Endodermal cell (in vitro differentiated cells): ENCODE data around the gene CDKN2A. TPM values are rescaled to one million over a fixed set of nuclear protein-coding genes. Genes with fewer than 3 reads are reported as not detected.

ENCODE experiments used
- DNase-seq: peaks from one replicate; pipeline ENCODE4 v3.0.0-alpha.2; 2017
- H3K27ac ChIP-seq: 2 replicates; pipeline ENCODE4 v1.5.1; 2013; ENCODE audit warnings: mild to moderate bottlenecking, low read depth, low read length, moderate library complexity
- H3K27me3 ChIP-seq: 2 replicates; pipeline ENCODE4 v1.6.1; 2013; ENCODE audit warnings: mild to moderate bottlenecking, low read length, moderate library complexity; ENCODE audit not compliant: insufficient read depth, control insufficient read depth, poor library complexity, severe bottlenecking
- H3K36me3 ChIP-seq: 2 replicates; pipeline ENCODE4 v1.7.0; 2013; ENCODE audit warnings: mild to moderate bottlenecking, low read length, moderate library complexity; ENCODE audit not compliant: control insufficient read depth, insufficient read depth
- H3K4me1 ChIP-seq: one replicate; pipeline ENCODE4 v1.7.0; 2013; ENCODE audit warnings: low read length; ENCODE audit not compliant: control insufficient read depth, insufficient read depth
- H3K4me3 ChIP-seq: 2 replicates; pipeline ENCODE4 v1.5.1; 2013; ENCODE audit warnings: mild to moderate bottlenecking, low read length, moderate library complexity
- H3K9ac ChIP-seq: 2 replicates; pipeline ENCODE4 v1.6.1; 2013; ENCODE audit warnings: mild to moderate bottlenecking, low read length, moderate library complexity; ENCODE audit not compliant: poor library complexity, severe bottlenecking; ENCODE audit errors: extremely low read depth
- H3K9me3 ChIP-seq: 2 replicates; pipeline ENCODE4 v1.6.1; 2013; ENCODE audit warnings: mild to moderate bottlenecking, low read length, moderate library complexity; ENCODE audit not compliant: control insufficient read depth
- H3K27ac Mint-ChIP-seq: 2 replicates; pipeline ENCODE4 v1.8.0; 2020; ENCODE audit warnings: mixed read lengths
- H3K27me3 Mint-ChIP-seq: 2 replicates; pipeline ENCODE4 v1.8.0; 2021; ENCODE audit warnings: mild to moderate bottlenecking, mixed read lengths; ENCODE audit not compliant: insufficient read depth
- H3K36me3 Mint-ChIP-seq: 2 replicates; pipeline ENCODE4 v1.8.0; 2020; ENCODE audit warnings: low read depth, mixed read lengths
- H3K4me1 Mint-ChIP-seq: 2 replicates; pipeline ENCODE4 v1.8.0; 2020; ENCODE audit warnings: mixed read lengths
- H3K4me3 Mint-ChIP-seq: 2 replicates; pipeline ENCODE4 v1.8.0; 2020; ENCODE audit warnings: mild to moderate bottlenecking, moderate library complexity, mixed read lengths
- H3K9me3 Mint-ChIP-seq: 2 replicates; pipeline ENCODE4 v1.8.0; 2020; ENCODE audit warnings: mild to moderate bottlenecking, mixed read lengths
- CTCF ChIP-seq: fragments of 200-600 bp; sonication (generic); conservative IDR thresholded peaks from 2 replicates; pipeline ENCODE4 v1.5.0; 2021; ENCODE audit warnings: antibody characterized with exemption, mild to moderate bottlenecking
- WGBS, 2 experiments: methylation state at CpG; one replicate each; pipeline versions ENCODE4 v1.1.5 to v1.1.7; 2013; ENCODE audit warnings: missing lambda C conversion rate in 2 of 2, mixed read lengths in 1 of 2; ENCODE audit not compliant: insufficient coverage in 1 of 2, insufficient read length in 1 of 2; 5-methylcytosine and 5-hydroxymethylcytosine counted together
- total RNA-seq, 2 donors: library from RNA; stranded (reverse); fragmentation: NEBNext Ultra II Directional in 1 of 2; extraction: Animal tissue kit (Norgen Biotek cat#: 25700) in 1 of 2; gene quantifications; 2 replicates in 1 of 2; 3 replicates in 1 of 2; pipeline ENCODE4 v1.2.1, GENCODE V29; 2021

CDKN2A gene
- total RNA-seq, 2 donors from 2014 or later = 1.9 to 6.7 TPM

- Histone ChIP-seq H3K27ac (no peak overlapping the region), H3K27me3 (no peaks in the 10 kb centered on the region), H3K9ac (no peak overlapping the region), H3K4me1 (no peaks in the 10 kb centered on the region), H3K4me3 (no peak overlapping the region), H3K36me3 (no peaks in the 10 kb centered on the region), H3K9me3 (no peaks in the 10 kb centered on the region)
- no peak overlapping the region for H3K27ac Mint-ChIP-seq
- no peak for TF ChIP-seq CTCF
- H3K36me3 Mint-ChIP-seq = no peaks in the 10 kb centered on the region
- 68 to 80% methylated on average over 3 to 4 of the region's 4 CpGs for WGBS, 2 experiments
- H3K4me3 Mint-ChIP-seq = no peak overlapping the region
- no peak for DNase-seq
- H3K4me1 Mint-ChIP-seq = peaks cover 4% of the 10 kb centered on the region
- H3K27me3 Mint-ChIP-seq = peaks cover 3% of the 10 kb centered on the region
- H3K9me3 Mint-ChIP-seq = no peaks in the 10 kb centered on the region
These were observed 35.0 kb upstream of the CDKN2A start for GRCh38 chr9:22029231-22029630.

- Mint-ChIP-seq H3K27me3 (peaks cover 10% of the 10 kb centered on the region), H3K4me1 (peaks cover 4% of the 10 kb centered on the region), H3K36me3 (no peaks in the 10 kb centered on the region), H3K27ac (no peak overlapping the region), H3K4me3 (no peak overlapping the region), H3K9me3 (no peaks in the 10 kb centered on the region)
- H3K9me3 ChIP-seq = no peaks in the 10 kb centered on the region
- no peak for TF ChIP-seq CTCF
- no peaks in the 10 kb centered on the region for H3K4me1 ChIP-seq
- no peak overlapping the region for H3K4me3 ChIP-seq
- no peaks in the 10 kb centered on the region for H3K36me3 ChIP-seq
- H3K9ac ChIP-seq = no peak overlapping the region
- H3K27me3 ChIP-seq = no peaks in the 10 kb centered on the region
- no peak overlapping the region for H3K27ac ChIP-seq
- DNase-seq = no peak
These were observed 34.2 kb upstream of the CDKN2A start for GRCh38 chr9:22028394-22028793.

GRCh38 chr9:22026696-22027095 lies 32.5 kb upstream of the CDKN2A start:
- H3K4me3 ChIP-seq = no peak overlapping the region
- no peak for DNase-seq

More at GRCh38 chr9:22026696-22027095, 32.5 kb upstream of the CDKN2A start:
- peaks cover 9% of the 10 kb centered on the region for H3K9me3 ChIP-seq
- peaks cover 3% of the 10 kb centered on the region for H3K4me1 ChIP-seq
- 81 to 83% methylated on average over 4 to 6 of the region's 6 CpGs for WGBS, 2 experiments
- H3K36me3 ChIP-seq = no peaks in the 10 kb centered on the region
- H3K27me3 ChIP-seq = no peaks in the 10 kb centered on the region
- no peak for TF ChIP-seq CTCF
- Mint-ChIP-seq H3K36me3 (no peaks in the 10 kb centered on the region), H3K27ac (no peak overlapping the region), H3K27me3 (peaks cover 17% of the 10 kb centered on the region), H3K9me3 (peaks cover 2% of the 10 kb centered on the region), H3K4me1 (peaks cover 8% of the 10 kb centered on the region), H3K4me3 (no peak overlapping the region)
- no peak overlapping the region for H3K9ac ChIP-seq
- no peak overlapping the region for H3K27ac ChIP-seq
